GM23338 (cell line): ENCODE results near the gene BLOC1S1. TPM values are rescaled to one million over a fixed set of nuclear protein-coding genes. Genes with fewer than 3 reads are reported as not detected.

Experiments used
- ATAC-seq: fragments of 200-7000 bp; cut with Tn5 transposase; 3 replicates; pipeline ENCODE4 v1.9.1; 2020
- DNase-seq: peaks from one replicate; pipeline ENCODE4 v3.0.0-alpha.2; 2015; ENCODE audit warnings: low spot score
- H2AFZ ChIP-seq: fragments of 200-600 bp; sonication (generic); 2 replicates; pipeline ENCODE4 v1.8.0; 2016; ENCODE audit warnings: antibody characterized with exemption, mild to moderate bottlenecking, moderate library complexity
- H3F3A ChIP-seq: fragments of 200-600 bp; sonication (generic); replicated peaks from 2 replicates; pipeline ENCODE4 v1.8.0; 2017; ENCODE audit warnings: antibody characterized with exemption, mixed run types, low read depth
- H3K27ac ChIP-seq: fragments of 200-600 bp; sonication (generic); 2 replicates; pipeline ENCODE4 v1.6.1; 2016; ENCODE audit warnings: low read depth
- H3K27me3 ChIP-seq: fragments of 200-600 bp; sonication (generic); 2 replicates; pipeline ENCODE4 v1.8.0; 2016; ENCODE audit warnings: mild to moderate bottlenecking, mixed run types, moderate library complexity; ENCODE audit not compliant: insufficient read depth
- H3K36me3 ChIP-seq: fragments of 200-600 bp; sonication (generic); 2 replicates; pipeline ENCODE4 v1.8.0; 2016; ENCODE audit warnings: mild to moderate bottlenecking; ENCODE audit not compliant: insufficient read depth
- H3K4me1 ChIP-seq: fragments of 200-600 bp; sonication (generic); 2 replicates; pipeline ENCODE4 v1.8.0; 2016; ENCODE audit warnings: mild to moderate bottlenecking, moderate library complexity; ENCODE audit not compliant: insufficient read depth
- H3K4me2 ChIP-seq: fragments of 200-600 bp; sonication (generic); 2 replicates; pipeline ENCODE4 v1.7.1; 2017; ENCODE audit warnings: mixed run types
- H3K4me3 ChIP-seq: fragments of 200-600 bp; sonication (generic); 2 replicates; pipeline ENCODE4 v1.6.1; 2016; ENCODE audit warnings: mixed run types
- H3K79me2 ChIP-seq: fragments of 200-600 bp; sonication (generic); replicated peaks from 2 replicates; pipeline ENCODE4 v1.8.0; 2017; ENCODE audit warnings: mild to moderate bottlenecking; ENCODE audit not compliant: insufficient read depth
- H3K9me2 ChIP-seq: fragments of 200-600 bp; sonication (generic); 2 replicates; pipeline ENCODE4 v1.8.0; 2017; ENCODE audit not compliant: insufficient read depth
- H4K20me1 ChIP-seq: fragments of 200-600 bp; sonication (generic); replicated peaks from 2 replicates; pipeline ENCODE4 v1.8.0; 2017; ENCODE audit warnings: mild to moderate bottlenecking; ENCODE audit not compliant: insufficient read depth
- H3K27ac Mint-ChIP-seq: 2 replicates; pipeline ENCODE4 v1.8.0; 2020; ENCODE audit warnings: inconsistent platforms, mild to moderate bottlenecking, moderate library complexity, mixed read lengths
- H3K27me3 Mint-ChIP-seq: 3 replicates; pipeline ENCODE4 v1.8.0; 2022; ENCODE audit warnings: low read depth, mild to moderate bottlenecking, moderate library complexity, mixed read lengths, inconsistent platforms; ENCODE audit not compliant: insufficient read depth, poor library complexity
- H3K36me3 Mint-ChIP-seq: 3 replicates; pipeline ENCODE4 v1.8.0; 2021; ENCODE audit warnings: low read depth, mild to moderate bottlenecking, inconsistent platforms, moderate library complexity, mixed read lengths
- H3K4me1 Mint-ChIP-seq: 3 replicates; pipeline ENCODE4 v1.8.0; 2020; ENCODE audit warnings: mild to moderate bottlenecking, inconsistent platforms, mixed read lengths
- H3K4me3 Mint-ChIP-seq: 3 replicates; pipeline ENCODE4 v1.8.0; 2021; ENCODE audit warnings: moderate library complexity, mild to moderate bottlenecking, inconsistent platforms, mixed read lengths
- H3K9me3 Mint-ChIP-seq: 3 replicates; pipeline ENCODE4 v1.8.0; 2020; ENCODE audit warnings: moderate library complexity, mild to moderate bottlenecking, inconsistent platforms, mixed read lengths
- CREB1 ChIP-seq: fragments of 250-450 bp; sonication (Bioruptor Pico); IDR thresholded peaks from 2 replicates; pipeline ENCODE4 v1.5.0; 2020; ENCODE audit warnings: low read depth, mild to moderate bottlenecking, moderate library complexity
- CTCF ChIP-seq, 2 experiments: fragments of 200-600 bp in 1 of 2; sonication (generic) in 1 of 2; conservative IDR thresholded peaks; 2 replicates each; pipeline versions ENCODE4 v1.5.1 to v1.6.1; 2016 to 2017; ENCODE audit warnings: antibody characterized with exemption in 2 of 2, low read depth in 2 of 2, mild to moderate bottlenecking in 2 of 2, moderate library complexity in 1 of 2
- ETS1 ChIP-seq: IDR thresholded peaks from 2 replicates; pipeline ENCODE4 v1.6.1; 2016; ENCODE audit warnings: antibody characterized with exemption
- EZH2 ChIP-seq: fragments of 200-600 bp; sonication (generic); IDR thresholded peaks from one replicate; pipeline ENCODE4 v1.8.0; 2017; ENCODE audit warnings: antibody characterized with exemption, mild to moderate bottlenecking, low read depth; ENCODE audit not compliant: unreplicated experiment
- EZH2phosphoT487 ChIP-seq: fragments of 200-600 bp; sonication (generic); IDR thresholded peaks from one replicate; pipeline ENCODE4 v1.8.1; 2018; ENCODE audit warnings: antibody characterized with exemption; ENCODE audit not compliant: unreplicated experiment
- JUNB ChIP-seq: IDR thresholded peaks from one replicate; pipeline ENCODE4 v1.6.1; 2016; ENCODE audit warnings: antibody characterized with exemption; ENCODE audit not compliant: unreplicated experiment
- NANOG ChIP-seq: IDR thresholded peaks from 2 replicates; pipeline ENCODE4 v1.6.1; 2016; ENCODE audit warnings: antibody characterized with exemption, borderline replicate concordance
- POLR2AphosphoS5 ChIP-seq: IDR thresholded peaks from 2 replicates; pipeline ENCODE4 v1.6.1; 2016; ENCODE audit warnings: antibody characterized with exemption, low read depth
- STAT1 ChIP-seq: IDR thresholded peaks from one replicate; pipeline ENCODE4 v1.6.1; 2016; ENCODE audit warnings: antibody characterized with exemption; ENCODE audit not compliant: unreplicated experiment
- ZNF114 ChIP-seq: fragments of 250-450 bp; sonication (Bioruptor Pico); IDR thresholded peaks from 2 replicates; pipeline ENCODE4 v1.5.0; 2020; ENCODE audit warnings: mild to moderate bottlenecking, moderate library complexity
- ZNF331 ChIP-seq: fragments of 250-450 bp; sonication (Bioruptor Pico); IDR thresholded peaks from 2 replicates; pipeline ENCODE4 v1.5.0; 2020; ENCODE audit warnings: low read depth, mild to moderate bottlenecking, moderate library complexity
- polyA plus RNA-seq: library from polyadenylated mRNA; unstranded; fragments of >200 nt; fragmentation: Nextera tagmentation; extraction: Ambion mirVana; gene quantifications from 2 replicates; pipeline ENCODE4 v1.2.1, GENCODE V29; 2016
- total RNA-seq: library from RNA; depleted of rRNA; stranded (reverse); fragments of >200 nt; shearing (Covaris generic); gene quantifications from 2 replicates; pipeline ENCODE4 v1.2.3, GENCODE V29; 2014
- TF ChIP-seq, protein P1 (sequence below): fragments of 250-450 bp; sonication (Bioruptor Pico); IDR thresholded peaks from 2 replicates; pipeline ENCODE4 v1.5.0; 2020; ENCODE audit warnings: mild to moderate bottlenecking, moderate library complexity
- TF ChIP-seq, protein P2 (sequence below): IDR thresholded peaks from one replicate; pipeline ENCODE4 v1.6.1; 2018; ENCODE audit warnings: antibody characterized with exemption; ENCODE audit not compliant: unreplicated experiment

BLOC1S1 gene
- total and polyA plus RNA-seq, 2 experiments from 2014 or later = 68.3 to 174 TPM

DNA sequence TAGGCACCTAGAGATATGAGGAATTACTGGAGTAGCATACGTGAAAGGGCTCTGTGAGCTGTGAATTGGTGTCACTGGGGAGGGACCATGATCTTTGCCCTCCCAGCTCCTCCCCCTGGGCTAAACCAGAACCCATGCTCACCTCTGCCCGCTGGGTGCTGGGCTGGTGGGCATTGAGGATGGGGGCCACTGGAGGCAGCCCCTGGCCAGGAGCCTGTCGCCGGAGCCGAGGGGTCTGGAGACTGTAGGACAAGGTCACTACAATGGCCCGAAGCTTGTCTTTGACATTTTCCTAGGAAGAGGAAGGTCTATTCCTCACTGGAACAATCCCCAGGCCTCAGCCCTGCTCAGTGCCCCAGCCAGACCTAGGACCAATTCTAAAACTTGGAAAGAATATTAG lies 19.7 kb upstream of the BLOC1S1 start:
- H3K27me3 Mint-ChIP-seq = peaks cover 10% of the 10 kb centered on the region
- ATAC-seq = no peak
- Histone ChIP-seq H3K4me2 (no peak overlapping the region), H3F3A (no peaks in the 10 kb centered on the region), H3K36me3 (no peaks in the 10 kb centered on the region), H4K20me1 (no peaks in the 10 kb centered on the region), H3K27me3 (no peaks in the 10 kb centered on the region), H2AFZ (no peak overlapping the region), H3K9me2 (no peaks in the 10 kb centered on the region), H3K79me2 (no peaks in the 10 kb centered on the region), H3K4me1 (no peaks in the 10 kb centered on the region), H3K4me3 (no peak overlapping the region), H3K27ac (no peak overlapping the region)
- no peak overlapping the region for H3K27ac Mint-ChIP-seq
- peaks cover 2% of the 10 kb centered on the region; the same call in 1 of the 3 replicates for H3K4me1 Mint-ChIP-seq
- no peak for DNase-seq
- peaks cover 30% of the 10 kb centered on the region for H3K36me3 Mint-ChIP-seq
- no peaks in the 10 kb centered on the region for H3K9me3 Mint-ChIP-seq
- TF ChIP-seq ZNF114 (CRISPR knock-in tag) (no peak), CTCF (conservative IDR thresholded peaks at IDR 0.05; ENCODE audit: low read depth in 2 of 2) (no peak), JUNB (no peak), EZH2phosphoT487 (no peak), NANOG (no peak), ZNF331 (CRISPR knock-in tag) (no peak), STAT1 (no peak), CREB1 (CRISPR knock-in tag) (no peak), ETS1 (no peak), EZH2 (no peak), POLR2AphosphoS5 (no peak)
- TF ChIP-seq, protein P1, sequence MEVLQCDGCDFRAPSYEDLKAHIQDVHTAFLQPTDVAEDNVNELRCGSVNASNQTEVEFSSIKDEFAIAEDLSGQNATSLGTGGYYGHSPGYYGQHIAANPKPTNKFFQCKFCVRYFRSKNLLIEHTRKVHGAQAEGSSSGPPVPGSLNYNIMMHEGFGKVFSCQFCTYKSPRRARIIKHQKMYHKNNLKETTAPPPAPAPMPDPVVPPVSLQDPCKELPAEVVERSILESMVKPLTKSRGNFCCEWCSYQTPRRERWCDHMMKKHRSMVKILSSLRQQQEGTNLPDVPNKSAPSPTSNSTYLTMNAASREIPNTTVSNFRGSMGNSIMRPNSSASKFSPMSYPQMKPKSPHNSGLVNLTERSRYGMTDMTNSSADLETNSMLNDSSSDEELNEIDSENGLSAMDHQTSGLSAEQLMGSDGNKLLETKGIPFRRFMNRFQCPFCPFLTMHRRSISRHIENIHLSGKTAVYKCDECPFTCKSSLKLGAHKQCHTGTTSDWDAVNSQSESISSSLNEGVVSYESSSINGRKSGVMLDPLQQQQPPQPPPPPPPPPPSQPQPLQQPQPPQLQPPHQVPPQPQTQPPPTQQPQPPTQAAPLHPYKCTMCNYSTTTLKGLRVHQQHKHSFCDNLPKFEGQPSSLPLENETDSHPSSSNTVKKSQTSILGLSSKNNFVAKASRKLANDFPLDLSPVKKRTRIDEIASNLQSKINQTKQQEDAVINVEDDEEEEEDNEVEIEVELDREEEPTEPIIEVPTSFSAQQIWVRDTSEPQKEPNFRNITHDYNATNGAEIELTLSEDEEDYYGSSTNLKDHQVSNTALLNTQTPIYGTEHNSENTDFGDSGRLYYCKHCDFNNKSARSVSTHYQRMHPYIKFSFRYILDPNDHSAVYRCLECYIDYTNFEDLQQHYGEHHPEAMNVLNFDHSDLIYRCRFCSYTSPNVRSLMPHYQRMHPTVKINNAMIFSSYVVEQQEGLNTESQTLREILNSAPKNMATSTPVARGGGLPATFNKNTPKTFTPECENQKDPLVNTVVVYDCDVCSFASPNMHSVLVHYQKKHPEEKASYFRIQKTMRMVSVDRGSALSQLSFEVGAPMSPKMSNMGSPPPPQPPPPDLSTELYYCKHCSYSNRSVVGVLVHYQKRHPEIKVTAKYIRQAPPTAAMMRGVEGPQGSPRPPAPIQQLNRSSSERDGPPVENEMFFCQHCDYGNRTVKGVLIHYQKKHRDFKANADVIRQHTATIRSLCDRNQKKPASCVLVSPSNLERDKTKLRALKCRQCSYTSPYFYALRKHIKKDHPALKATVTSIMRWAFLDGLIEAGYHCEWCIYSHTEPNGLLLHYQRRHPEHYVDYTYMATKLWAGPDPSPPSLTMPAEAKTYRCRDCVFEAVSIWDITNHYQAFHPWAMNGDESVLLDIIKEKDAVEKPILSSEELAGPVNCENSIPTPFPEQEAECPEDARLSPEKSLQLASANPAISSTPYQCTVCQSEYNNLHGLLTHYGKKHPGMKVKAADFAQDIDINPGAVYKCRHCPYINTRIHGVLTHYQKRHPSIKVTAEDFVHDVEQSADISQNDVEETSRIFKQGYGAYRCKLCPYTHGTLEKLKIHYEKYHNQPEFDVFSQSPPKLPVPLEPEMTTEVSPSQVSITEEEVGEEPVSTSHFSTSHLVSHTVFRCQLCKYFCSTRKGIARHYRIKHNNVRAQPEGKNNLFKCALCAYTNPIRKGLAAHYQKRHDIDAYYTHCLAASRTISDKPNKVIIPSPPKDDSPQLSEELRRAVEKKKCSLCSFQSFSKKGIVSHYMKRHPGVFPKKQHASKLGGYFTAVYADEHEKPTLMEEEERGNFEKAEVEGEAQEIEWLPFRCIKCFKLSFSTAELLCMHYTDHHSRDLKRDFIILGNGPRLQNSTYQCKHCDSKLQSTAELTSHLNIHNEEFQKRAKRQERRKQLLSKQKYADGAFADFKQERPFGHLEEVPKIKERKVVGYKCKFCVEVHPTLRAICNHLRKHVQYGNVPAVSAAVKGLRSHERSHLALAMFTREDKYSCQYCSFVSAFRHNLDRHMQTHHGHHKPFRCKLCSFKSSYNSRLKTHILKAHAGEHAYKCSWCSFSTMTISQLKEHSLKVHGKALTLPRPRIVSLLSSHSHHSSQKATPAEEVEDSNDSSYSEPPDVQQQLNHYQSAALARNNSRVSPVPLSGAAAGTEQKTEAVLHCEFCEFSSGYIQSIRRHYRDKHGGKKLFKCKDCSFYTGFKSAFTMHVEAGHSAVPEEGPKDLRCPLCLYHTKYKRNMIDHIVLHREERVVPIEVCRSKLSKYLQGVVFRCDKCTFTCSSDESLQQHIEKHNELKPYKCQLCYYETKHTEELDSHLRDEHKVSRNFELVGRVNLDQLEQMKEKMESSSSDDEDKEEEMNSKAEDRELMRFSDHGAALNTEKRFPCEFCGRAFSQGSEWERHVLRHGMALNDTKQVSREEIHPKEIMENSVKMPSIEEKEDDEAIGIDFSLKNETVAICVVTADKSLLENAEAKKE (CRISPR knock-in tag) = no peak
- TF ChIP-seq, protein P2, sequence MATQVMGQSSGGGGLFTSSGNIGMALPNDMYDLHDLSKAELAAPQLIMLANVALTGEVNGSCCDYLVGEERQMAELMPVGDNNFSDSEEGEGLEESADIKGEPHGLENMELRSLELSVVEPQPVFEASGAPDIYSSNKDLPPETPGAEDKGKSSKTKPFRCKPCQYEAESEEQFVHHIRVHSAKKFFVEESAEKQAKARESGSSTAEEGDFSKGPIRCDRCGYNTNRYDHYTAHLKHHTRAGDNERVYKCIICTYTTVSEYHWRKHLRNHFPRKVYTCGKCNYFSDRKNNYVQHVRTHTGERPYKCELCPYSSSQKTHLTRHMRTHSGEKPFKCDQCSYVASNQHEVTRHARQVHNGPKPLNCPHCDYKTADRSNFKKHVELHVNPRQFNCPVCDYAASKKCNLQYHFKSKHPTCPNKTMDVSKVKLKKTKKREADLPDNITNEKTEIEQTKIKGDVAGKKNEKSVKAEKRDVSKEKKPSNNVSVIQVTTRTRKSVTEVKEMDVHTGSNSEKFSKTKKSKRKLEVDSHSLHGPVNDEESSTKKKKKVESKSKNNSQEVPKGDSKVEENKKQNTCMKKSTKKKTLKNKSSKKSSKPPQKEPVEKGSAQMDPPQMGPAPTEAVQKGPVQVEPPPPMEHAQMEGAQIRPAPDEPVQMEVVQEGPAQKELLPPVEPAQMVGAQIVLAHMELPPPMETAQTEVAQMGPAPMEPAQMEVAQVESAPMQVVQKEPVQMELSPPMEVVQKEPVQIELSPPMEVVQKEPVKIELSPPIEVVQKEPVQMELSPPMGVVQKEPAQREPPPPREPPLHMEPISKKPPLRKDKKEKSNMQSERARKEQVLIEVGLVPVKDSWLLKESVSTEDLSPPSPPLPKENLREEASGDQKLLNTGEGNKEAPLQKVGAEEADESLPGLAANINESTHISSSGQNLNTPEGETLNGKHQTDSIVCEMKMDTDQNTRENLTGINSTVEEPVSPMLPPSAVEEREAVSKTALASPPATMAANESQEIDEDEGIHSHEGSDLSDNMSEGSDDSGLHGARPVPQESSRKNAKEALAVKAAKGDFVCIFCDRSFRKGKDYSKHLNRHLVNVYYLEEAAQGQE = no peak
- H3K4me3 Mint-ChIP-seq = no peak overlapping the region
